Left ventricle myocardium inferior (tissue), 1 donor: ENCODE results near the gene GNA15. TPM values are rescaled to one million over a fixed set of nuclear protein-coding genes. Genes with fewer than 3 reads are reported as not detected.

Source experiments
- DNase-seq: peaks from one replicate; pipeline ENCODE4 v3.0.0-alpha.2; 2020
- H3K27ac ChIP-seq: fragments of 200-600 bp; replicated peaks from 2 replicates; pipeline ENCODE4 v1.8.0; 2021
- H3K27me3 ChIP-seq: fragments of 200-600 bp; 2 replicates; pipeline ENCODE4 v1.8.0; 2021; ENCODE audit warnings: low read depth
- H3K36me3 ChIP-seq: fragments of 200-600 bp; 2 replicates; pipeline ENCODE4 v1.8.0; 2021
- H3K4me1 ChIP-seq: fragments of 200-600 bp; 2 replicates; pipeline ENCODE4 v1.8.0; 2021
- H3K4me3 ChIP-seq: fragments of 200-600 bp; 2 replicates; pipeline ENCODE4 v1.8.0; 2021; ENCODE audit warnings: mild to moderate bottlenecking, moderate library complexity
- H3K9me3 ChIP-seq: fragments of 200-600 bp; replicated peaks from 2 replicates; pipeline ENCODE4 v1.8.0; 2021
- CTCF ChIP-seq: fragments of 200-600 bp; IDR thresholded peaks from 2 replicates; pipeline ENCODE4 v1.8.0; 2021; ENCODE audit warnings: antibody characterized with exemption, mild to moderate bottlenecking, borderline replicate concordance
- intact Hi-C: fragments of 100-400 bp; cut with micrococcal nuclease; formaldehyde crosslinking; loops from one replicate; pipeline ENCODE4 v1.11.0; 2022
- total RNA-seq: library from RNA; stranded (reverse); fragmentation: NEBNext Ultra II Directional; extraction: Animal tissue kit (Norgen Biotek cat#: 25700); gene quantifications from one replicate; pipeline ENCODE4 v1.2.1, GENCODE V29; 2021
- donor health status: DM: no; HTN: yes; CAD: no; lungs with severe emphysema.

Gene GNA15
- total RNA-seq, 1 donor from 2014 or later = 1.2 TPM

- Histone ChIP-seq H3K9me3 (no peaks in the 10 kb centered on the region), H3K27me3 (no peaks in the 10 kb centered on the region), H3K4me1 (peaks cover 11% of the 10 kb centered on the region), H3K4me3 (no peak overlapping the region), H3K36me3 (peaks cover 63% of the 10 kb centered on the region), H3K27ac (no peak overlapping the region)
- DNase-seq = no peak
- intact Hi-C loops = no loop called here
- no peak for TF ChIP-seq CTCF
These were observed 15.1 kb upstream of the GNA15 start for GRCh38 chr19:3120611-3121276.

GRCh38 chr19:3121396-3121795 lies 14.4 kb upstream of the GNA15 start:
- Histone ChIP-seq H3K36me3 (peaks cover 62% of the 10 kb centered on the region), H3K4me1 (peaks cover 5% of the 10 kb centered on the region), H3K27me3 (no peaks in the 10 kb centered on the region), H3K9me3 (no peaks in the 10 kb centered on the region), H3K4me3 (no peak overlapping the region), H3K27ac (no peak overlapping the region)
- TF ChIP-seq CTCF = no peak
- intact Hi-C loops = no loop called here
- no peak for DNase-seq

GRCh38 chr19:3121821-3122511 lies 13.9 kb upstream of the GNA15 start:
- Histone ChIP-seq H3K27me3 (no peaks in the 10 kb centered on the region), H3K9me3 (no peaks in the 10 kb centered on the region), H3K27ac (no peak overlapping the region), H3K36me3 (peaks cover 56% of the 10 kb centered on the region), H3K4me1 (peaks cover under 1% of the 10 kb centered on the region), H3K4me3 (no peak overlapping the region)
- DNase-seq = no peak
- no peak for TF ChIP-seq CTCF
- intact Hi-C loops = no loop called here

- no peak for TF ChIP-seq CTCF
- no peaks in the 10 kb centered on the region for H3K4me1 ChIP-seq
- no peak overlapping the region for H3K27ac ChIP-seq
- no peak for DNase-seq
- H3K9me3 ChIP-seq = no peaks in the 10 kb centered on the region
- no peak overlapping the region for H3K4me3 ChIP-seq
- H3K36me3 ChIP-seq = peaks cover 52% of the 10 kb centered on the region
- H3K27me3 ChIP-seq = no peaks in the 10 kb centered on the region
- intact Hi-C loops = no loop called here
These were observed 13.3 kb upstream of the GNA15 start for GRCh38 chr19:3122512-3122870.

- no peaks in the 10 kb centered on the region for H3K9me3 ChIP-seq
- no peak for DNase-seq
- H3K27me3 ChIP-seq = no peaks in the 10 kb centered on the region
- H3K4me1 ChIP-seq = no peaks in the 10 kb centered on the region
- peaks cover 44% of the 10 kb centered on the region for H3K36me3 ChIP-seq
- TF ChIP-seq CTCF = no peak
- no peak overlapping the region for H3K27ac ChIP-seq
- no peak overlapping the region for H3K4me3 ChIP-seq
- intact Hi-C loops = no loop called here
These were observed 12.6 kb upstream of the GNA15 start for GRCh38 chr19:3123088-3123721.
